AG04450 (cell line): ENCODE results near the gene RPL22. TPM values are rescaled to one million over a fixed set of nuclear protein-coding genes. Genes with fewer than 3 reads are reported as not detected.

Experiments used
- CTCF ChIA-PET: fragments of 300-600, 350-600 bp; formaldehyde crosslinking; extraction: SDS; loops from one replicate; lab custom pipeline; 2022; ENCODE audit warnings: antibody characterized with exemption, inconsistent platforms; lab: Charles Lee
- POLR2A ChIA-PET: fragments of 350-600 bp; formaldehyde crosslinking; extraction: SDS; loops from one replicate; lab custom pipeline; 2021; ENCODE audit warnings: antibody characterized with exemption, inconsistent platforms; lab: Yijun Ruan, JAX
- DNase-seq: peaks from one replicate; pipeline ENCODE4 v3.0.0-alpha.2; 2011; ENCODE audit warnings: low read depth, low spot score
- H3K27ac ChIP-seq: one replicate; pipeline ENCODE4 v1.5.1; 2012; ENCODE audit warnings: low read depth, low read length, control low read depth
- H3K27me3 ChIP-seq: one replicate; pipeline ENCODE4 v1.6.0; 2012; ENCODE audit warnings: low read length; ENCODE audit not compliant: control insufficient read depth, insufficient read depth
- H3K4me3 ChIP-seq: 2 replicates; pipeline ENCODE4 v1.5.1; 2011; ENCODE audit warnings: mild to moderate bottlenecking, low read depth, low read length, control low read depth
- H3K9me3 ChIP-seq: 2 replicates; pipeline ENCODE4 v1.5.1; 2012; ENCODE audit warnings: low read length; ENCODE audit not compliant: control insufficient read depth, insufficient read depth
- CTCF ChIP-seq: IDR thresholded peaks from 2 replicates; pipeline ENCODE4 v1.5.1; 2011; ENCODE audit warnings: low read depth, low read length, control low read depth, inconsistent platforms
- polyA plus RNA-seq: library from polyadenylated mRNA; depleted of rRNA; stranded (reverse); fragments of >200 nt; gene quantifications from 2 replicates; pipeline ENCODE4 v1.2.3, GENCODE V29; 2011

Gene RPL22
- polyA plus RNA-seq, 1 experiment, result 393 TPM

- Histone ChIP-seq H3K4me3 (no peak overlapping the region), H3K27me3 (peaks cover 18% of the 10 kb centered on the region), H3K9me3 (no peaks in the 10 kb centered on the region; the same call in 1 of the 2 replicates), H3K27ac (no peak overlapping the region)
- no peak for DNase-seq
- ChIA-PET POLR2A (no interaction called here), CTCF (interaction anchor here (0.8 kb wide), 1 partner anchor 35 kb away, joined by 3 read pairs; no protein-coding TSS in a partner anchor)
- TF ChIP-seq CTCF, result no peak
Measured at GRCh38 chr1:6170116-6170741, 29.2 kb downstream of the RPL22 start.

DNA sequence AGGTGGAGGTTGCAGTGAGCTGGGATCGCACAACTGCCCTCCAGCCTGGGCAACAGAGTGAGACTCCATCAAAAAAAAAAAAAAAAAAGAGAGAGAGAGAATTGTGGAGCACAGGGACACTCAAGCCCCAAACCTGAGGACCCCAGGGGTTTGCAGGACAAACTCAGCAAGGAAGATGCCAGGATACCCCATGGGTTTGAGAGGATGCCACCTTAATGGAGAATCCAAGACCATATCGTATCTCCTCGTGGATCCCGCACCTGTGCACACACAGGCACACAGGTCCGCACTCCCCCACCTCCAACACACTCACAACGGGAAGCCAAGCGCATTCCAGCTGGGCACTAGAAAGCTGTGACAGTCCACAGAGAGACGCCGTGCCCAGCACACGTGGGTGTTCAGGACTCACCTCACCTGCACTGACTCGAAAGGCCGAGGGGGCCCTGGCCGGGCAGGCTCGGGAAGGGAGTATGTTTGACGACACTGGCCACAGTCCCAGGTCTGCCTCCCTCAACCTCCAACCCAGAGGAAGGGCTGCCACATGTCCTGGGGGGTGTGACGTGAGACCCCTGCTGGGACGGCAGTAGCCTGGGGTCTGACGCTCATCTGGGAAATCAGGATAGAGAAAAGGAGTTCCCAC, 30.3 kb downstream of the RPL22 start:
- no peak overlapping the region for H3K27ac ChIP-seq
- POLR2A ChIA-PET, result no interaction called here
- H3K9me3 ChIP-seq, result no peaks in the 10 kb centered on the region; the same call in 1 of the 2 replicates
- DNase-seq, result no peak
- H3K4me3 ChIP-seq, result no peak overlapping the region
- TF ChIP-seq CTCF, result no peak
- H3K27me3 ChIP-seq, result peaks cover 23% of the 10 kb centered on the region
- CTCF ChIA-PET, result no interaction called here

- H3K9me3 ChIP-seq, result no peaks in the 10 kb centered on the region; the same call in 1 of the 2 replicates
- no peak for TF ChIP-seq CTCF
- no peak overlapping the region for H3K4me3 ChIP-seq
- ChIA-PET POLR2A (no interaction called here), CTCF (interaction anchor here (0.8 kb wide), 1 partner anchor 8 kb away, joined by 3 read pairs; no protein-coding TSS in a partner anchor)
- H3K27ac ChIP-seq, result no peak overlapping the region
- DNase-seq, result no peak
- H3K27me3 ChIP-seq, result peaks cover 24% of the 10 kb centered on the region
Measured at GRCh38 chr1:6167391-6168303, 31.7 kb downstream of the RPL22 start.

- H3K27ac ChIP-seq, result no peak overlapping the region
- H3K9me3 ChIP-seq, result no peaks in the 10 kb centered on the region; the same call in 1 of the 2 replicates
- no peak for TF ChIP-seq CTCF
- H3K27me3 ChIP-seq, result peaks cover 26% of the 10 kb centered on the region
- no peak for DNase-seq
- ChIA-PET CTCF (no interaction called here), POLR2A (no interaction called here)
- no peak overlapping the region for H3K4me3 ChIP-seq
Measured at GRCh38 chr1:6166655-6167390, 32.6 kb downstream of the RPL22 start.
